Mammary epithelial cell (primary cell): ENCODE measurements around the gene ADARB2.

Experiments used
- EZH2 ChIP-seq: IDR thresholded peaks from 2 replicates; pipeline ENCODE4 v1.6.1; 2012; ENCODE audit warnings: low read length, inconsistent platforms, borderline replicate concordance
- TF ChIP-seq, protein P1 (sequence below), 2 donors: IDR thresholded peaks in 1 of 2; conservative IDR thresholded peaks in 1 of 2; 2 replicates each; pipeline ENCODE4 v1.5.1; 2011 to 2012; ENCODE audit warnings: inconsistent platforms in 2 of 2, low read length in 2 of 2, mild to moderate bottlenecking in 2 of 2, control low read depth in 1 of 2, low read depth in 1 of 2; ENCODE audit not compliant: insufficient read depth in 1 of 2; ENCODE audit errors: extremely low read depth in 1 of 2

DNA sequence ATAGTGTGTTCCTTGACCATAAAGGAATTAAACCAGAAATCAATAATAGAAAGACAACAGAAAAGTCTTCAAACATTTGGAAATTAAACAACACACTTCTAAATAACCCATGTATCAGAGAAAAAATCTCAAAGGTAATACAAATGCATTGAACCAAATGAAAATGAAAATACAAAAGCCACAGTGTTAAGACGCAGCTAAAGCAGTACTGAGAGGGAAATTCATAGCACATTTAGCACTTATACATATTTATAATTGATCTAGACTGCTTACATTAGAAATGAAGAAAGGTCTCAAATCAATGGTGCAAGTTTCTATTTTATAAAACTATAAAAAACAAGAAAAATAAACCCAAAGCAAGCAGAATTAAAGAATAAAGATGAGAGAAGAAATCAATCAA is 306.1 kb downstream of the ADARB2 start:
- TF ChIP-seq, protein P1, sequence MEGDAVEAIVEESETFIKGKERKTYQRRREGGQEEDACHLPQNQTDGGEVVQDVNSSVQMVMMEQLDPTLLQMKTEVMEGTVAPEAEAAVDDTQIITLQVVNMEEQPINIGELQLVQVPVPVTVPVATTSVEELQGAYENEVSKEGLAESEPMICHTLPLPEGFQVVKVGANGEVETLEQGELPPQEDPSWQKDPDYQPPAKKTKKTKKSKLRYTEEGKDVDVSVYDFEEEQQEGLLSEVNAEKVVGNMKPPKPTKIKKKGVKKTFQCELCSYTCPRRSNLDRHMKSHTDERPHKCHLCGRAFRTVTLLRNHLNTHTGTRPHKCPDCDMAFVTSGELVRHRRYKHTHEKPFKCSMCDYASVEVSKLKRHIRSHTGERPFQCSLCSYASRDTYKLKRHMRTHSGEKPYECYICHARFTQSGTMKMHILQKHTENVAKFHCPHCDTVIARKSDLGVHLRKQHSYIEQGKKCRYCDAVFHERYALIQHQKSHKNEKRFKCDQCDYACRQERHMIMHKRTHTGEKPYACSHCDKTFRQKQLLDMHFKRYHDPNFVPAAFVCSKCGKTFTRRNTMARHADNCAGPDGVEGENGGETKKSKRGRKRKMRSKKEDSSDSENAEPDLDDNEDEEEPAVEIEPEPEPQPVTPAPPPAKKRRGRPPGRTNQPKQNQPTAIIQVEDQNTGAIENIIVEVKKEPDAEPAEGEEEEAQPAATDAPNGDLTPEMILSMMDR (conservative IDR thresholded peaks at IDR 0.05 in 1 of 2, IDR thresholded peaks at IDR 0.05 in 1 of 2; ENCODE audit: extremely low read depth in 1 of 2, insufficient read depth in 1 of 2, low read depth in 1 of 2, low read length in 2 of 2), result no peak
- no peak for TF ChIP-seq EZH2
